ENCODE measurements around the gene QSOX1.

QSOX1 gene

GRCh38 chr1:180135535-180135934, 19.1 kb upstream of the QSOX1 start:
- H3K4me3 ChIP-seq (ENCODE audit: low read depth, low read length) = no peak overlapping the region
- TF ChIP-seq, protein P1, sequence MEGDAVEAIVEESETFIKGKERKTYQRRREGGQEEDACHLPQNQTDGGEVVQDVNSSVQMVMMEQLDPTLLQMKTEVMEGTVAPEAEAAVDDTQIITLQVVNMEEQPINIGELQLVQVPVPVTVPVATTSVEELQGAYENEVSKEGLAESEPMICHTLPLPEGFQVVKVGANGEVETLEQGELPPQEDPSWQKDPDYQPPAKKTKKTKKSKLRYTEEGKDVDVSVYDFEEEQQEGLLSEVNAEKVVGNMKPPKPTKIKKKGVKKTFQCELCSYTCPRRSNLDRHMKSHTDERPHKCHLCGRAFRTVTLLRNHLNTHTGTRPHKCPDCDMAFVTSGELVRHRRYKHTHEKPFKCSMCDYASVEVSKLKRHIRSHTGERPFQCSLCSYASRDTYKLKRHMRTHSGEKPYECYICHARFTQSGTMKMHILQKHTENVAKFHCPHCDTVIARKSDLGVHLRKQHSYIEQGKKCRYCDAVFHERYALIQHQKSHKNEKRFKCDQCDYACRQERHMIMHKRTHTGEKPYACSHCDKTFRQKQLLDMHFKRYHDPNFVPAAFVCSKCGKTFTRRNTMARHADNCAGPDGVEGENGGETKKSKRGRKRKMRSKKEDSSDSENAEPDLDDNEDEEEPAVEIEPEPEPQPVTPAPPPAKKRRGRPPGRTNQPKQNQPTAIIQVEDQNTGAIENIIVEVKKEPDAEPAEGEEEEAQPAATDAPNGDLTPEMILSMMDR (IDR thresholded peaks at IDR 0.05; ENCODE audit: insufficient read depth, low read depth, low read length, missing control alignments) = no peak
- no peak for DNase-seq (ENCODE audit: low read depth)

DNA sequence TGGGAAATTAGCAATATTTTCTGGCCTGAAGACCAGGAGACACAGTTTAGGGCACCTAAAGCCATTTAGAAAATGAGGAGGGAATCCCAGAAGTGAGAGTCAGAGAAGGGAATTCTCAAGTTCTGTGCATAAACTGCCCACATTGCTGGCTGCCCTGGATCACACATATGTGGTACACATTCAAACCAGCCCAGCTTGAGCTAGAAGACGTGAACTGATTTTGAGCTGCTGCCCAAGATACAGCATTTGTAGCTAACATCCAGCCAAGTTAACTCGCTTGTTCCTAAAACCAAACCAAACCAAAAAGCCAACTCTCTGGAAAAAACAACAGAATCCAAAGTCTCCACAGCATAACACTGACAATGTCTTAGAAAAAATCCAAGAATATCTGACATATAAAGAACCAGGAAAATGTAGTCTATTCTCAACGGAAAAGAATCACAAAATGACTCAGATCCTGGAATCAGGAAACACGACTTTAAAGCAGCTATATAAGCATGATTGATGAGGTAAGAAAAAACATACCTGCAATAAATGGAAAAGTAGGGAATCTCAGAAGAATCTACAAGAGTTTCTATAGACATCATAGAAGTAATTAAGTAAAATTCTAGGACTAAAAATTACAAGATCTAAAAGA, 18.2 kb upstream of the QSOX1 start:
- TF ChIP-seq, protein P1 (IDR thresholded peaks at IDR 0.05; ENCODE audit: insufficient read depth, low read depth, low read length, missing control alignments) = no peak
- H3K4me3 ChIP-seq (ENCODE audit: low read depth, low read length) = no peak overlapping the region
- DNase-seq (ENCODE audit: low read depth) = no peak

DNA sequence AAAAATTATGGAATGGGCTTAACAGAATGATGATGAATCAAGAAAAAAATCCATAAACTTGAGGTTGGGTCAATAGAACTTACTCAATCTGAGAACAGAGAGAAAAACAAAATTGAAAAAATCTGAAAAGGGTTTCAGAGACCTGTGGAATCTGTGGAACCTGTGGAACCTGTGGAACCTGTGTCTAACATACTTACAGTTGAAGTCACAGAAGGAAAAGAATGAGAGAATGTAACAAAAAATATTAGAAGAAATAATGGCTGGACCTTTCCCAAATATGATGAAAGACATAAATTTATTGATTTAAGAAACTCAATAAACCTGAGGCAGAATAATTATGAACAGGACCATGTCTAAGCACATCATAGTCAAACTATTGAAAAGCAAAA, 17.7 kb upstream of the QSOX1 start:
- TF ChIP-seq, protein P1 (IDR thresholded peaks at IDR 0.05; ENCODE audit: insufficient read depth, low read depth, low read length, missing control alignments) = no peak
- DNase-seq (ENCODE audit: low read depth) = no peak
- H3K4me3 ChIP-seq (ENCODE audit: low read depth, low read length) = no peak overlapping the region

DNA sequence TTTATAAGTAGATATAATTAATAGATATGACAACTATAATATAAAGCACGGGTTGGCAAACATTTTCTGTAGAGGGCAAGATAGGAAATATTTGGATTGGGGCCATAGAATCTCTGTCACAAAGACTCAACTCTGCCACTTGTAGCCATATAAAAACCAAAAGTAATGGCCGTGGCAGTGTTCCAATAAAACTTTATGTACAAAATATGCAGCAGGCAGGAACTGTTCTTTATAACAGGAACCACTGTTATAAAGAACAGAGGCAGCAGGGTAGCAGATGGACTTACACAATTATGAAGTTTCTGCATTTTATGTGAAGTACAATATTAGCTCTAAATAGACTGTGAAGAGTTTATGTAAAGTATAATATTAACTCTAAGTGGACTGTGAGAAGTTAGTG, 16.9 kb upstream of the QSOX1 start:
- TF ChIP-seq, protein P1 (IDR thresholded peaks at IDR 0.05; ENCODE audit: insufficient read depth, low read depth, low read length, missing control alignments) = no peak
- DNase-seq (ENCODE audit: low read depth) = no peak
- no peak overlapping the region for H3K4me3 ChIP-seq (ENCODE audit: low read depth, low read length)

- no peak overlapping the region for H3K4me3 ChIP-seq (ENCODE audit: low read depth, low read length)
- no peak for DNase-seq (ENCODE audit: low read depth)
- TF ChIP-seq, protein P1 (IDR thresholded peaks at IDR 0.05; ENCODE audit: insufficient read depth, low read depth, low read length, missing control alignments) = no peak
Measured at GRCh38 chr1:180141381-180141934, 13.2 kb upstream of the QSOX1 start.

- TF ChIP-seq, protein P1 (IDR thresholded peaks at IDR 0.05; ENCODE audit: insufficient read depth, low read depth, low read length, missing control alignments) = no peak
- no peak for DNase-seq (ENCODE audit: low read depth)
- no peak overlapping the region for H3K4me3 ChIP-seq (ENCODE audit: low read depth, low read length)
Measured at GRCh38 chr1:180143359-180143758, 11.3 kb upstream of the QSOX1 start.

Measured in GM12865 (cell line).